ENCODE measurements around the gene DARS2. TPM values are rescaled to one million over a fixed set of nuclear protein-coding genes. Genes with fewer than 3 reads are reported as not detected.
"Not testable (repeated sequence)": the region's sequence is repeated elsewhere in the genome, so short reads cannot be mapped to it uniquely, and the experiment has no call there.

The DARS2 gene
- total and polyA plus RNA-seq, 11 donors: 5.5 to 25.1 (median 14.7) TPM

- H3K4me1 ChIP-seq: no peaks in the 10 kb centered on the region
- no peak overlapping the region for H3K27ac ChIP-seq
- WGBS, 4 donors: 92 to 96% (median 94%) methylated on average over 7 of the region's 7 CpGs
- no peak for TF ChIP-seq CTCF (IDR thresholded peaks at IDR 0.05)
- no peak for TF ChIP-seq POLR2A (IDR thresholded peaks at IDR 0.05)
- intact Hi-C loops (cut with DNase I): no loop called here
- ATAC-seq: no peak
- DNase-seq: no peak
- H3K36me3 ChIP-seq: peaks cover 2 to 90% (median 77%) of the 10 kb centered on the region in 9 donors
- no peak overlapping the region for H3K4me3 ChIP-seq
- no peaks in the 10 kb centered on the region for H3K27me3 ChIP-seq
- no peaks in the 10 kb centered on the region for H3K9me3 ChIP-seq
Measured at GRCh38 chr1:173784997-173785396, 39.5 kb upstream of the DARS2 start.

- DNase-seq (no peak), ATAC-seq (no peak)
- Histone ChIP-seq H3K4me3 (no peak overlapping the region), H3K9me3 (peaks cover 0 to 1% (median 0%) of the 10 kb centered on the region in 12 donors), H3K36me3 (peaks cover 0 to 49% (median 30%) of the 10 kb centered on the region in 9 donors), H3K27ac (no peak overlapping the region), H3K4me1 (no peaks in the 10 kb centered on the region), H3K27me3 (no peaks in the 10 kb centered on the region)
- TF ChIP-seq POLR2A (IDR thresholded peaks at IDR 0.05) (no peak), CTCF (IDR thresholded peaks at IDR 0.05) (no peak)
- intact Hi-C loops (cut with DNase I): no loop called here
- WGBS, 4 donors: 97 to 100% (median 99%) methylated on average over 2 of the region's 2 CpGs
Measured at GRCh38 chr1:173789841-173790240, 34.6 kb upstream of the DARS2 start.

- Histone ChIP-seq H3K27me3 (no peaks in the 10 kb centered on the region), H3K4me3 (no peak overlapping the region), H3K27ac (no peak overlapping the region), H3K36me3 (peaks cover 0 to 25% (median 11%) of the 10 kb centered on the region in 9 donors), H3K9me3 (peaks cover 0 to 9% (median 0%) of the 10 kb centered on the region in 12 donors), H3K4me1 (no peaks in the 10 kb centered on the region)
- DNase-seq (no peak), ATAC-seq (no peak)
- intact Hi-C loops (cut with DNase I): no loop called here
- TF ChIP-seq CTCF (IDR thresholded peaks at IDR 0.05): no peak
- TF ChIP-seq POLR2A (IDR thresholded peaks at IDR 0.05): no peak
Measured at GRCh38 chr1:173798078-173798477, 26.4 kb upstream of the DARS2 start.

- not testable (repeated sequence) for H3K4me3 ChIP-seq
Measured at GRCh38 chr1:173799995-173800394, 24.5 kb upstream of the DARS2 start.

GRCh38 chr1:173802961-173803360, 21.5 kb upstream of the DARS2 start:
- H3K9me3 ChIP-seq: no peaks in the 10 kb centered on the region
- DNase-seq: no peak
- no peak overlapping the region for H3K4me3 ChIP-seq
- no peaks in the 10 kb centered on the region for H3K4me1 ChIP-seq
- no peak for TF ChIP-seq CTCF (IDR thresholded peaks at IDR 0.05)
- TF ChIP-seq POLR2A (IDR thresholded peaks at IDR 0.05): no peak
- peaks cover 0 to 67% (median 30%) of the 10 kb centered on the region in 9 donors for H3K36me3 ChIP-seq
- ATAC-seq: no peak
- intact Hi-C loops (cut with DNase I): no loop called here
- WGBS, 4 donors: 92 to 95% (median 94%) methylated on average over 2 of the region's 2 CpGs
- no peaks in the 10 kb centered on the region for H3K27me3 ChIP-seq
- H3K27ac ChIP-seq: no peak overlapping the region

More at GRCh38 chr1:173799995-173800394, 24.5 kb upstream of the DARS2 start:
- H3K9me3 ChIP-seq; ATAC-seq; DNase-seq; H3K4me1 ChIP-seq; H3K27me3 ChIP-seq; intact Hi-C loops (cut with DNase I); H3K27ac ChIP-seq: not testable (repeated sequence)
- peaks cover 0 to 39% (median 12%) of the 10 kb centered on the region in 9 donors for H3K36me3 ChIP-seq
- 95 to 100% (median 100%) methylated on average over 1 of the region's 1 CpG for WGBS, 4 donors

GRCh38 chr1:173813654-173814053, 10.8 kb upstream of the DARS2 start:
- H3K27ac ChIP-seq; ATAC-seq; H3K9me3 ChIP-seq; H3K27me3 ChIP-seq; DNase-seq; intact Hi-C loops (cut with DNase I); H3K4me1 ChIP-seq; H3K4me3 ChIP-seq: not testable (repeated sequence)
- 96 to 98% (median 97%) methylated on average over 5 of the region's 5 CpGs for WGBS, 4 donors
- H3K36me3 ChIP-seq: peaks cover 0 to 21% (median 5%) of the 10 kb centered on the region in 9 donors
